ENCODE results near the gene AOPEP.
A peak's percentile ranks its signal among the peaks of the same experiment; 100 is the strongest.

Gene AOPEP

GRCh38 chr9:95029720-95030119 lies 303.2 kb downstream of the AOPEP start:
- no peak overlapping the region for H3K4me3 ChIP-seq (ENCODE audit: low read depth, low read length)
- DNase-seq (ENCODE audit: low read depth): no peak

GRCh38 chr9:95030344-95030743 lies 303.8 kb downstream of the AOPEP start:
- DNase-seq (ENCODE audit: low read depth): no peak
- no peak overlapping the region for H3K4me3 ChIP-seq (ENCODE audit: low read depth, low read length)

- no peak for DNase-seq (ENCODE audit: low read depth)
Observed at GRCh38 chr9:95030920-95031642, 304.6 kb downstream of the AOPEP start.

GRCh38 chr9:95031711-95032461 lies 305.4 kb downstream of the AOPEP start:
- DNase-seq (ENCODE audit: low read depth): no peak
- H3K4me3 ChIP-seq (ENCODE audit: low read depth, low read length): no peak overlapping the region

More at GRCh38 chr9:95030920-95031642, 304.6 kb downstream of the AOPEP start:
- H3K4me3 ChIP-seq (ENCODE audit: low read depth, low read length): no peak overlapping the region

- no peak for DNase-seq (ENCODE audit: low read depth)
- H3K4me3 ChIP-seq (ENCODE audit: low read depth, low read length): no peak overlapping the region
Observed at GRCh38 chr9:95032580-95033341, 306.3 kb downstream of the AOPEP start.

- no peak overlapping the region for H3K4me3 ChIP-seq (ENCODE audit: low read depth, low read length)
- DNase-seq (ENCODE audit: low read depth): no peak
Observed at GRCh38 chr9:95035846-95036245, 309.3 kb downstream of the AOPEP start.

GRCh38 chr9:95036676-95037075 lies 310.2 kb downstream of the AOPEP start:
- no peak overlapping the region for H3K4me3 ChIP-seq (ENCODE audit: low read depth, low read length)
- DNase-seq (ENCODE audit: low read depth): no peak

GRCh38 chr9:95037789-95038521 lies 311.5 kb downstream of the AOPEP start:
- DNase-seq (ENCODE audit: low read depth): no peak

GRCh38 chr9:95038666-95039065 lies 312.2 kb downstream of the AOPEP start:
- no peak overlapping the region for H3K4me3 ChIP-seq (ENCODE audit: low read depth, low read length)
- DNase-seq (ENCODE audit: low read depth): no peak

More at GRCh38 chr9:95037789-95038521, 311.5 kb downstream of the AOPEP start:
- H3K4me3 ChIP-seq (ENCODE audit: low read depth, low read length): no peak overlapping the region

GRCh38 chr9:95040106-95040505 lies 313.6 kb downstream of the AOPEP start:
- DNase-seq (ENCODE audit: low read depth): no peak
- H3K4me3 ChIP-seq (ENCODE audit: low read depth, low read length): no peak overlapping the region

GRCh38 chr9:95043826-95044225 lies 317.3 kb downstream of the AOPEP start:
- no peak overlapping the region for H3K4me3 ChIP-seq (ENCODE audit: low read depth, low read length)
- no peak for DNase-seq (ENCODE audit: low read depth)

- DNase-seq (ENCODE audit: low read depth): no peak
- H3K4me3 ChIP-seq (ENCODE audit: low read depth, low read length): no peak overlapping the region
Observed at GRCh38 chr9:95044731-95045508, 318.4 kb downstream of the AOPEP start.

- DNase-seq (ENCODE audit: low read depth): no peak
- no peak overlapping the region for H3K4me3 ChIP-seq (ENCODE audit: low read depth, low read length)
Observed at GRCh38 chr9:95045751-95046150, 319.3 kb downstream of the AOPEP start.

GRCh38 chr9:95047452-95048224 lies 321.1 kb downstream of the AOPEP start:
- DNase-seq (ENCODE audit: low read depth): no peak
- peak overlapping the region; percentile 57 for H3K4me3 ChIP-seq (ENCODE audit: low read depth, low read length)

GRCh38 chr9:95048225-95049087 lies 322.0 kb downstream of the AOPEP start:
- peak overlapping the region; percentile 57 for H3K4me3 ChIP-seq (ENCODE audit: low read depth, low read length)
- no peak for DNase-seq (ENCODE audit: low read depth)

GRCh38 chr9:95049761-95050160 lies 323.3 kb downstream of the AOPEP start:
- peak overlapping the region; percentile 1 for H3K4me3 ChIP-seq (ENCODE audit: low read depth, low read length)
- DNase-seq (ENCODE audit: low read depth): no peak
